H9 (cell line): ENCODE data around the gene LRRC14B. TPM values are rescaled to one million over a fixed set of nuclear protein-coding genes. Genes with fewer than 3 reads are reported as not detected.

ENCODE experiments used
- DNase-seq: peaks from one replicate; pipeline ENCODE4 v3.0.0-alpha.2; 2017
- H2AFZ ChIP-seq: one replicate; pipeline ENCODE4 v1.6.1; 2013; ENCODE audit warnings: mild to moderate bottlenecking, low read length, control low read depth, moderate library complexity
- H2AK5ac ChIP-seq: 2 replicates; pipeline ENCODE4 v1.6.1; 2013; ENCODE audit warnings: low read length, control low read depth, mixed read lengths; ENCODE audit not compliant: insufficient read length
- H2BK120ac ChIP-seq: one replicate; pipeline ENCODE4 v1.6.1; 2013; ENCODE audit warnings: low read depth, mild to moderate bottlenecking, low read length, control low read depth, inconsistent platforms; ENCODE audit not compliant: poor library complexity, severe bottlenecking
- H2BK12ac ChIP-seq: 2 replicates; pipeline ENCODE4 v1.6.1; 2013; ENCODE audit warnings: low read length, control low read depth, mixed read lengths, low read depth; ENCODE audit not compliant: insufficient read length
- H2BK15ac ChIP-seq: 2 replicates; pipeline ENCODE4 v1.6.1; 2013; ENCODE audit warnings: low read depth, low read length, control low read depth
- H2BK20ac ChIP-seq: one replicate; pipeline ENCODE4 v1.6.1; 2013; ENCODE audit warnings: low read depth, mild to moderate bottlenecking, low read length, control low read depth, inconsistent platforms; ENCODE audit not compliant: poor library complexity, severe bottlenecking
- H2BK5ac ChIP-seq: 2 replicates; pipeline ENCODE4 v1.6.1; 2013; ENCODE audit warnings: low read length, control low read depth, mixed read lengths; ENCODE audit not compliant: insufficient read length
- H3K14ac ChIP-seq: 2 replicates; pipeline ENCODE4 v1.6.1; 2013; ENCODE audit warnings: low read length, control low read depth; ENCODE audit not compliant: insufficient read depth
- H3K18ac ChIP-seq: 2 replicates; pipeline ENCODE4 v1.6.1; 2013; ENCODE audit warnings: low read depth, mild to moderate bottlenecking, mixed read lengths, low read length, control low read depth; ENCODE audit not compliant: insufficient read length
- H3K23ac ChIP-seq: 2 replicates; pipeline ENCODE4 v1.6.1; 2013; ENCODE audit warnings: low read length, control low read depth, mixed read lengths, low read depth; ENCODE audit not compliant: insufficient read length
- H3K23me2 ChIP-seq: 2 replicates; pipeline ENCODE4 v1.6.1; 2013; ENCODE audit warnings: low read depth, mild to moderate bottlenecking, mixed read lengths, low read length, control low read depth; ENCODE audit not compliant: insufficient read length, poor library complexity, severe bottlenecking
- H3K27ac ChIP-seq: 2 replicates; pipeline ENCODE4 v1.5.1; 2013; ENCODE audit warnings: low read length, control low read depth, mixed read lengths, low read depth; ENCODE audit not compliant: insufficient read length
- H3K27me3 ChIP-seq: 2 replicates; pipeline ENCODE4 v1.6.1; 2013; ENCODE audit warnings: low read length, control low read depth, inconsistent platforms; ENCODE audit not compliant: insufficient read depth
- H3K4ac ChIP-seq: 2 replicates; pipeline ENCODE4 v1.6.1; 2013; ENCODE audit warnings: low read depth, mild to moderate bottlenecking, control low read depth, inconsistent platforms, low read length, moderate library complexity
- H3K4me1 ChIP-seq: 2 replicates; pipeline ENCODE4 v1.6.1; 2013; ENCODE audit warnings: low read length, control low read depth, inconsistent platforms; ENCODE audit not compliant: insufficient read depth
- H3K4me2 ChIP-seq: 2 replicates; pipeline ENCODE4 v1.6.1; 2013; ENCODE audit warnings: low read length, control low read depth, mixed read lengths; ENCODE audit not compliant: insufficient read length, insufficient read depth
- H3K56ac ChIP-seq: 2 replicates; pipeline ENCODE4 v1.6.1; 2013; ENCODE audit warnings: low read depth, mild to moderate bottlenecking, mixed read lengths, low read length, control low read depth; ENCODE audit not compliant: insufficient read length
- H3K79me1 ChIP-seq: 2 replicates; pipeline ENCODE4 v1.6.1; 2013; ENCODE audit warnings: low read depth, mild to moderate bottlenecking, moderate library complexity, low read length, control low read depth, inconsistent platforms; ENCODE audit not compliant: insufficient read depth, poor library complexity, severe bottlenecking
- H3K79me2 ChIP-seq: 2 replicates; pipeline ENCODE4 v1.6.1; 2013; ENCODE audit warnings: low read length, control low read depth, inconsistent platforms; ENCODE audit not compliant: insufficient read depth
- H3K9ac ChIP-seq: 2 replicates; pipeline ENCODE4 v1.6.1; 2013; ENCODE audit warnings: low read length, control low read depth, mixed read lengths; ENCODE audit not compliant: insufficient read length; ENCODE audit errors: extremely low read depth
- H3K9me3 ChIP-seq: one replicate; pipeline ENCODE4 v1.6.1; 2013; ENCODE audit warnings: low read depth, low read length, inconsistent platforms; ENCODE audit not compliant: control insufficient read depth
- H3T11ph ChIP-seq: one replicate; pipeline ENCODE4 v1.6.1; 2013; ENCODE audit warnings: mild to moderate bottlenecking, low read length, control low read depth, inconsistent platforms
- H4K20me1 ChIP-seq: one replicate; pipeline ENCODE4 v1.6.1; 2013; ENCODE audit not compliant: control insufficient read depth, insufficient read length, insufficient read depth
- H4K5ac ChIP-seq: 2 replicates; pipeline ENCODE4 v1.6.1; 2013; ENCODE audit warnings: low read depth, mild to moderate bottlenecking, mixed read lengths, low read length, control low read depth; ENCODE audit not compliant: insufficient read length
- H4K8ac ChIP-seq: replicated peaks from 2 replicates; pipeline ENCODE4 v1.6.1; 2013; ENCODE audit warnings: low read length, control low read depth, mixed read lengths, low read depth; ENCODE audit not compliant: insufficient read length
- H4K91ac ChIP-seq: 2 replicates; pipeline ENCODE4 v1.6.1; 2013; ENCODE audit warnings: low read depth, mild to moderate bottlenecking, moderate library complexity, mixed read lengths, low read length, control low read depth; ENCODE audit not compliant: insufficient read length
- H3K27ac Mint-ChIP-seq, 3 experiments: 2 replicates in 2 of 3; 3 replicates in 1 of 3; pipeline ENCODE4 v1.8.0; 2020 to 2021; ENCODE audit warnings: mixed read lengths in 3 of 3, mild to moderate bottlenecking in 1 of 3, moderate library complexity in 1 of 3
- H3K27me3 Mint-ChIP-seq: 2 replicates; pipeline ENCODE4 v1.8.0; 2021; ENCODE audit warnings: low read depth, mild to moderate bottlenecking, moderate library complexity, mixed read lengths
- H3K36me3 Mint-ChIP-seq, 3 experiments: 2 replicates in 2 of 3; 3 replicates in 1 of 3; pipeline ENCODE4 v1.8.0; 2020 to 2021; ENCODE audit warnings: low read depth in 3 of 3, mixed read lengths in 3 of 3; ENCODE audit not compliant: insufficient read depth in 1 of 3
- H3K4me1 Mint-ChIP-seq, 2 experiments: 2 replicates each; pipeline ENCODE4 v1.8.0; 2020; ENCODE audit warnings: mixed read lengths in 2 of 2
- H3K4me3 Mint-ChIP-seq, 2 experiments: 2 replicates in 1 of 2; 3 replicates in 1 of 2; pipeline ENCODE4 v1.8.0; 2020 to 2021; ENCODE audit warnings: mild to moderate bottlenecking in 2 of 2, mixed read lengths in 2 of 2, moderate library complexity in 1 of 2
- H3K9me3 Mint-ChIP-seq, 2 experiments: 2 replicates in 1 of 2; 3 replicates in 1 of 2; pipeline ENCODE4 v1.8.0; 2020; ENCODE audit warnings: mild to moderate bottlenecking in 2 of 2, mixed read lengths in 2 of 2, moderate library complexity in 1 of 2
- total RNA-seq: library from RNA; stranded (reverse); gene quantifications from 2 replicates; pipeline ENCODE4 v1.2.1, GENCODE V29; 2021
- TF ChIP-seq, protein P1 (sequence below): fragments of 200-600 bp; sonication (generic); conservative IDR thresholded peaks from 3 replicates; pipeline ENCODE4 v1.8.0; 2021; ENCODE audit warnings: antibody characterized with exemption, mild to moderate bottlenecking

The LRRC14B gene
- total RNA-seq, 1 experiment from 2014 or later, result not detected

DNA sequence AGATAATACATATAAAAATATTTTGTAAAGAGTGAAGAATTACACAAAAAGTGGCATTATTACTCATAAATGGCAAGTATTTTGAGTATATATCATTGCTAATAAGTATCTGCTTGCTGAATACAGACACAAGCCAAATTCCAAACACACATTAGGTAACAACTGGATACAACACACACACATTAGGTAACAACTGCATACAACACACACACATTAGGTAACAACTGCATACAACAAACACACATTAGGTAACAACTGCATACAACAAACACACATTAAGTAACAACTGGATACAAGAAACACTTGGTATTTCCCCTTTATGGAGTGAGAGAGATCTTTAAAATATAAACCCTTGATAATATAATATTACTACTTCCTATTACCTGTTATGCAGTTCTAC lies 13.2 kb downstream of the LRRC14B start:
- H3K18ac ChIP-seq, result no peak overlapping the region
- Mint-ChIP-seq H3K9me3 (no peaks in the 10 kb centered on the region), H3K27ac (no peak overlapping the region), H3K4me3 (no peak overlapping the region), H3K4me1 (peaks cover 17 to 26% of the 10 kb centered on the region in 2 experiments), H3K27me3 (no peaks in the 10 kb centered on the region), H3K36me3 (peaks cover 4 to 31% (median 28%) of the 10 kb centered on the region in 3 experiments; a peak in 6 of 7 replicates)
- no peak for DNase-seq
- H2AFZ ChIP-seq, result no peak overlapping the region
- no peak overlapping the region for H3K4ac ChIP-seq
- no peaks in the 10 kb centered on the region for H4K20me1 ChIP-seq
- no peak overlapping the region for H4K8ac ChIP-seq
- H4K5ac ChIP-seq, result no peak overlapping the region
- H3K4me2 ChIP-seq, result no peak overlapping the region
- H2BK5ac ChIP-seq, result no peak overlapping the region
- no peak overlapping the region for H3K27ac ChIP-seq
- no peak overlapping the region for H2BK12ac ChIP-seq
- H3K9ac ChIP-seq, result no peak overlapping the region
- no peak overlapping the region for H2BK20ac ChIP-seq
- no peak overlapping the region for H3T11ph ChIP-seq
- no peak overlapping the region for H2BK120ac ChIP-seq
- no peak overlapping the region for H2BK15ac ChIP-seq
- no peak overlapping the region for H3K56ac ChIP-seq
- H3K79me1 ChIP-seq, result peaks cover 10% of the 10 kb centered on the region
- no peaks in the 10 kb centered on the region for H3K27me3 ChIP-seq
- H2AK5ac ChIP-seq, result no peak overlapping the region
- peaks cover 6% of the 10 kb centered on the region for H3K79me2 ChIP-seq
- H3K23me2 ChIP-seq, result no peaks in the 10 kb centered on the region
- H3K4me1 ChIP-seq, result peaks cover 3% of the 10 kb centered on the region; the same call in 1 of the 2 replicates
- no peak overlapping the region for H3K14ac ChIP-seq
- H3K23ac ChIP-seq, result no peak overlapping the region
- no peak overlapping the region for H4K91ac ChIP-seq
- H3K9me3 ChIP-seq, result no peaks in the 10 kb centered on the region
- TF ChIP-seq, protein P1, sequence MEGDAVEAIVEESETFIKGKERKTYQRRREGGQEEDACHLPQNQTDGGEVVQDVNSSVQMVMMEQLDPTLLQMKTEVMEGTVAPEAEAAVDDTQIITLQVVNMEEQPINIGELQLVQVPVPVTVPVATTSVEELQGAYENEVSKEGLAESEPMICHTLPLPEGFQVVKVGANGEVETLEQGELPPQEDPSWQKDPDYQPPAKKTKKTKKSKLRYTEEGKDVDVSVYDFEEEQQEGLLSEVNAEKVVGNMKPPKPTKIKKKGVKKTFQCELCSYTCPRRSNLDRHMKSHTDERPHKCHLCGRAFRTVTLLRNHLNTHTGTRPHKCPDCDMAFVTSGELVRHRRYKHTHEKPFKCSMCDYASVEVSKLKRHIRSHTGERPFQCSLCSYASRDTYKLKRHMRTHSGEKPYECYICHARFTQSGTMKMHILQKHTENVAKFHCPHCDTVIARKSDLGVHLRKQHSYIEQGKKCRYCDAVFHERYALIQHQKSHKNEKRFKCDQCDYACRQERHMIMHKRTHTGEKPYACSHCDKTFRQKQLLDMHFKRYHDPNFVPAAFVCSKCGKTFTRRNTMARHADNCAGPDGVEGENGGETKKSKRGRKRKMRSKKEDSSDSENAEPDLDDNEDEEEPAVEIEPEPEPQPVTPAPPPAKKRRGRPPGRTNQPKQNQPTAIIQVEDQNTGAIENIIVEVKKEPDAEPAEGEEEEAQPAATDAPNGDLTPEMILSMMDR, result no peak
